Fibroblast of skin of right quadriceps (primary cell): Measurements from ENCODE around the gene SNF8.
"Not testable (repeated sequence)": the region's sequence is repeated elsewhere in the genome, so short reads cannot be mapped to it uniquely, and the experiment has no call there.

Source experiments
- DNase-seq: peaks from one replicate; pipeline ENCODE4 v3.0.0-alpha.2; 2013

Gene SNF8, protein sequence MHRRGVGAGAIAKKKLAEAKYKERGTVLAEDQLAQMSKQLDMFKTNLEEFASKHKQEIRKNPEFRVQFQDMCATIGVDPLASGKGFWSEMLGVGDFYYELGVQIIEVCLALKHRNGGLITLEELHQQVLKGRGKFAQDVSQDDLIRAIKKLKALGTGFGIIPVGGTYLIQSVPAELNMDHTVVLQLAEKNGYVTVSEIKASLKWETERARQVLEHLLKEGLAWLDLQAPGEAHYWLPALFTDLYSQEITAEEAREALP

GRCh38 chr17:48944515-48945260 is at the start of gene SNF8:
TSS of gene SNF8 (minus strand) at chr17:48944842. CDS start at chr17:48944734, 108 bp downstream.
- DNase-seq = peak; percentile 90

DNA sequence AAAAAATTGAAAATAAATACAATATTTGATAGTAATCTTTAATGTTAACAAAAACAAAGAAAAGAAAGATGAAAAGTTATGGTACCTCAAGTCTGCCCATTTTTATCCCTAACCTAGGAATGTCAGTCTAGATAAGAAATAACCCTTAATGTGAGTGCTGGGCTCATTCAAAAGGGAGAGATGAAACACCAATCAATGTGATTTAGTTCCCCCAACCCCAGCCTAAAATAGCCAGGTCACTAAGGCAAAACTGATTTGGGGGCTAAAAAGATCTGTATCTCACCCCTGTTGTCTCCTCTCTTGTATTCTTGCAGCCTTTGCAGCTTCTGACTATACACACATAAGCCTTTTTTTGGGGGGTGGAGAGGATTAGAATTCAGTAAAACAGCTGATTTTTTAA is 49.3 kb upstream of the SNF8 start:
- no peak for DNase-seq

DNA sequence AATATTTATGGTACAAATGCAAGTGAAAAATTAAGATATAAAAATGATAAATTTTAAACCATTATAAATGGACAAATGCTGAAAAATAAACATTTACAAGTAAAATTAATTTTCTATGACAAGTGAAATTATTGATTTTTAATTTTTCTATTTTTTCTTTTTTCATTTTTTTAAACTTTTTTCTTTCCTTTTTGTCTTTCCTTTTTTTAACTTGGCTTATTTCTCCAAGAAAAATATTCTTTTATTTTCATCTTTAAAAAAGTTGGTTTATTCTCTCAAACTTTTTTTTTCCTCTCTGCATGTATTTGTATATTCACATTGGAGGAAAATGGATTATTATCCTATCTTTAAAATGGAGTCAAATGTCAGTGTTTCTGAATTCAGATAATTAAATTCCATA is 48.7 kb upstream of the SNF8 start:
- no peak for DNase-seq

DNA sequence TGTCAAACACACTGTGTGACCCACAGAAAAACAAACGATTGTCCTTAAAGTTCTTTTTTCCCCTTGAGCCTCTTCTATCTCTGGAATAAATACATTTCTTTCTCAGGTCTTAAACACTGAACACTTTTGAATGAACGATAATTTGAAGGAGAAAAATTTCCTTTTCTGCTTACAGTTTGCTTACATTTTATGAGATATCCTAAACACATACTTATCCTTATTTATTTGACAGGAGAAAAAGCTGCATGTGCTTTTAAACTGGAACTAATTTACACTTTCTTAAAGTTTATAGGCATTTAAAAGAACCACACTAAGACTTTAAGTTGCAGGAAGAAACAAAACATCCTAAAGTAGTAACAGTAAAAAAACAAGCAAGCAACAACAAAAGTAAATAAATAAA is 47.8 kb upstream of the SNF8 start:
- no peak for DNase-seq

DNA sequence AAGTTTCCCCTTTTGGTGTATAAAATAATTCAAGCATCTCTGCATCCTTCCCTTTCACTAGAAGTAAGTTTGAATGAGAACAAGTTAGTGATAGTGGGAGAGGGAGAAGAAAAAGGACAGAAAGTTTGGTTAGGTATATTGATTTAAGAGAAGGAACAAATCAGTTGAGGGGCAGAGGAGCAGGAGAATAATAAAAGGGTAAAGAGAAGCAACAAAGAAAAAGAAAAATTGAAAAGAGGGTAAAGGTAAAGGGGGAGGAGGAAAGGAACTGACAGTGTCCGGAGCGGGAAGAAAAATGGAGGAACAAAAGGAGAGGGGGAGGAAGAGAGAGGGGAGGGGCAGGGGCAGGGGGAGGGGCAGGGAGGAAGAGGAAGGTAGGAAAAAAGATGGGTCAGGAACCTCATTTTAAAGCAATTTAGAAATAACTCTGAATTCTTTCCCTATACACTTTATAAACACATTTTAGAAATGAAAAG is 46.3 kb upstream of the SNF8 start:
- no peak for DNase-seq

GRCh38 chr17:48989100-48989499 is 44.5 kb upstream of the SNF8 start:
- DNase-seq = no peak

DNA sequence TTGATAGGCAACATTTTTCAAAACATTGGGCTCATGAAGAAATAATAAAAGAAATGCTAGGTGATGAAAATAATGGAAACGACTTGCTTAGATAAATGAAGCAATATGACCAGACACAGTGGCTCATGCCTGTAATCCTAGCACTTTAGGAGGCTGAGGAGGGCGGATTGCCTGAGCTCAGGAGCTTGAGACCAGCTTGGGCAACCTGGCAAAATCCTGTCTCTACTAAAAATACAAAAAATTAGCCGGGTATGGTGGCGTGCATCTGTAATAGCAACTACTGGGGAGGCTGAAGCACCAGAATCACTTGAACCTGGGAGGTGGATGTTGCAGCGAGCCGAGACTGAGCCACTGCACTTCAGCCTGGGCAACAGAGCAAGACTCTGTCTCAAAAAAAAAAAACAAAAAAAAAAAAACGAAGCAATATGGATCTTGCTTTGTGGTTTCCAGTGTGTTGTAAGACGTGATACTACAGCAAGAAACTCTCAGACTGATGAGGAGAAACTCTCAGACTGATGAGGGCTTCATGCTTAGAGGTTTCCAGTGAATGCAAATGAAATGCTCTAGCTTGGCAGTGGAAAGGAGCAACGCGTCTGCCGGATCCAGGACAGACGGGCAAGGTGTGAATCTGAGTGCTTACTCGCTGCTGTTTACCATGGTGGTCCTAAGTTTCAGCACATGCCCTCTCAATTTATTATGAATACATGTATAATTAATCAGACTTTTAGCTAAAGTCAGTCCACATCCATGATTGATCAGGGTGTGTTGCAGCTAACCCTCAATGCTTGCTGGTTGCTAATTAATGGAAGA is 41.0 kb upstream of the SNF8 start:
- DNase-seq = no peak

GRCh38 chr17:48981927-48982539 is 37.4 kb upstream of the SNF8 start:
- no peak for DNase-seq

DNA sequence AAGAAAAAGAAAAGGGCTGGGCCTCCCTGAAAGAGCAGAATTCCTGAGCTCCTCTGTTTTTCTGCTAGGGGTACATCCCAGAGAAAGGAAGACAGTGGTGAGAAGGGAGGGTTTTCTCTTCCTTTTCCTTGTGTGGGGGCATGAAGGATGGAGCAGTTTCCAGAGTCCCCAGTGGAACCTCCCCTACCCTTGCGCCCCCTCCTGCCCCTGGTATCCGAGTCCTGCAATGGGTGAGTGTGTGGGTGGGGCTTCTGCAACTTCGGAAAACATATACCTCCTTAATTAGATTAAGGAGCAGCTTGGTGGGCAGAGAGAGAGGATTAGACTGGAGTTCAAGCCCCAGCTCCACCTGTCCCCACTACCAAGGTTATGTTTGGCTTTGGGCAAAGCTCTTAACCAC is 29.2 kb upstream of the SNF8 start:
- no peak for DNase-seq

- DNase-seq = no peak
These were observed 28.1 kb upstream of the SNF8 start for GRCh38 chr17:48972749-48973097.

GRCh38 chr17:48970865-48971687 is 26.4 kb upstream of the SNF8 start:
- no peak for DNase-seq

DNA sequence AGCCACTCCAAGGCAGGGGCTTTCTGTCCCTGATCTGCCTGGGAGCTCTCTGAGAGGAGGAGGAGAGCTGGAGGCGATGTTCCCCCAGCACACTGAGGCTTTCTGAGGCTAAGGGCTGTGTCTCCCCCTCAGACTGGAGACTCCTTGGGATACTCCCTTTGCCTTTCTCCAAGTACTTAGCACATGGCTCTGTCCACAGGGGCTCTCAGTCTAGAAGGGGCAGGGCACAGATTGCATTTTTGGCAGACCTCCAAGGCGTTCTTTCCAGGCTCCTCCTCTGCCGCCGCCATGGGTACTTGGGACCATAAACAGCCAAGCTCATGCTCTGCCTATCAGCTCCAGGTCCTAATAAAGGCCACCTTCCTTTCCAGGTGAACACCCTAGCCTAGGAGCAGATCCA is 25.6 kb upstream of the SNF8 start:
- DNase-seq = peak; percentile 40

- peak; percentile 57 for DNase-seq
These were observed 17.0 kb upstream of the SNF8 start for GRCh38 chr17:48961516-48962233.

- no peak for DNase-seq
These were observed 16.3 kb upstream of the SNF8 start for GRCh38 chr17:48960834-48961515.

DNA sequence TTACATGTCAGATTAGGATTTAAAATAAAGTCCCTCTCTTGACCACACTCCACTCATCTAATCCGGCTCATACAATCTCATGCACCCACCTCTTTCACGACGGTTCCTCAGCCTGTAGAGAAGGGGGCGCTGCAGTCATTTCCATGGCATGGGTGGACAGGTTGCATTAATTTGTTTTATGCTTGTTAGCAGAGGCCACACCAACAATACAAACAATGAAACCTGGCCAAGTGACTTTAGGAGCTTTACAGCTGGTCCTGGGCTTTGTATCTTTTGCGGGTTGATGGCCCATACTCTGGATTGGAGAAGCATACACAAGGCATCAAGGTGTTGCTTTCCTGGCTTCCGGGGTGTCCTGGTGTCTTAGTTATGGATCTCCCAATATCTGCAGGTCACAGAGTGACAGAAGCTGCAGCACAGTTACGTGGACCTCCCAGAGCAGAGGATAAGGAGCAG is 9.7 kb upstream of the SNF8 start:
- peak; percentile 57 for DNase-seq

- no peak for DNase-seq
These were observed 8.3 kb upstream of the SNF8 start for GRCh38 chr17:48952904-48953303.

GRCh38 chr17:48951572-48951971 is 6.9 kb upstream of the SNF8 start:
- no peak for DNase-seq

DNA sequence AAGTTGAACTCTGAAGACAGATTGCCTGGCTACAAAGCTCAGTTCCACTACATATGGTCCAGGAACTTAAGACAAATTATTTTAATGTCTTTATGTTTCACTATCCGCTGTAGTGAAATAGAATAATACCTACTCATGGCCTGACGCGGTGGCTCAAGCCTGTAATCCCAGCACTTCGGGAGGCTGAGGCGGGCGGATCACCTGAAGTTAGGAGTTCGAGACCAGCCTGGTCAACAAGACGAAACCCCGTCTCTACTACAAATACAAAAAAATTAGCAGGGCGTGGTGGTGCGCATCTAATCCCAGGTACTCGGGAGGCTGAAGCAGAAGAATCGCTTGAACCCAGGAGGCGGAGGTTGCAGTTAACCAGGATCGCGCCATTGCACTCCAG is 614 bp upstream of the SNF8 start:
- DNase-seq = not testable (repeated sequence)

GRCh38 chr17:48933035-48933434 is 11.6 kb downstream of the SNF8 start:
- DNase-seq = no peak

- no peak for DNase-seq
These were observed 14.2 kb downstream of the SNF8 start for GRCh38 chr17:48930435-48930873.

DNA sequence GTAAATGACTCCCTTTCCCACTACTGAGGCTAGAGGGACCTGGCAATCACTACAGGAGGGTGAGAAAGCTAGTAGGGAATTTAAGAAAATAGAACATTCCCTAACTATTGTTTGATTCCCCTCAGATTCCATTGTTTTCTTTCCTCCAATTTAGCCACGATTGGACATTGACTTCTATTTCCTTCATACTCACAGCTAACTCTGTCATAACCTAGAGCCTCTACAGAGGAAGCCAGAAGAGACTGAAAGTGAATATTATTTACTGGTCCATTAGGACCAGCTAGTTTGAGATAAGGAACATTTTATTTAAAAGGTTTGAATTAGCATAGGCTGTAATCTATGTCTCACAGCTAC is 14.9 kb downstream of the SNF8 start:
- no peak for DNase-seq
